Astrocyte of the spinal cord (primary cell): ENCODE results near the gene ARHGEF16.

Source experiments
- DNase-seq: peaks from one replicate; pipeline ENCODE4 v3.0.0; 2011; ENCODE audit warnings: low read depth, low spot score
- H3K4me3 ChIP-seq: 2 replicates; pipeline ENCODE4 v1.5.1; 2011; ENCODE audit warnings: low read depth, mild to moderate bottlenecking, low read length, moderate library complexity
- CTCF ChIP-seq: IDR thresholded peaks from 2 replicates; pipeline ENCODE4 v1.5.1; 2012; ENCODE audit warnings: low read depth, mild to moderate bottlenecking, low read length, inconsistent platforms
- in situ Hi-C: cut with HindIII; loops from 2 replicates; pipeline ENCODE4 v1.10.0; 2017; ENCODE audit warnings: low sequenced_read_pairs

The ARHGEF16 gene

GRCh38 chr1:3510956-3511250 lies 56.4 kb downstream of the ARHGEF16 start:
- H3K4me3 ChIP-seq: no peak overlapping the region
- in situ Hi-C loops: no loop called here
- no peak for DNase-seq
- TF ChIP-seq CTCF: no peak

GRCh38 chr1:3511306-3511705 lies 56.8 kb downstream of the ARHGEF16 start:
- no peak for TF ChIP-seq CTCF

GRCh38 chr1:3511856-3512255 lies 57.4 kb downstream of the ARHGEF16 start:
- in situ Hi-C loops: no loop called here
- DNase-seq: no peak
- no peak overlapping the region for H3K4me3 ChIP-seq
- no peak for TF ChIP-seq CTCF

More at GRCh38 chr1:3511306-3511705, 56.8 kb downstream of the ARHGEF16 start:
- H3K4me3 ChIP-seq: no peak overlapping the region
- in situ Hi-C loops: no loop called here
- DNase-seq: no peak

GRCh38 chr1:3514404-3514803 lies 59.9 kb downstream of the ARHGEF16 start:
- no peak for TF ChIP-seq CTCF
- in situ Hi-C loops: no loop called here

GRCh38 chr1:3515272-3515671 lies 60.8 kb downstream of the ARHGEF16 start:
- TF ChIP-seq CTCF: no peak
- no peak overlapping the region for H3K4me3 ChIP-seq
- in situ Hi-C loops: no loop called here
- no peak for DNase-seq

More at GRCh38 chr1:3514404-3514803, 59.9 kb downstream of the ARHGEF16 start:
- DNase-seq: no peak
- no peak overlapping the region for H3K4me3 ChIP-seq

- no peak for TF ChIP-seq CTCF
- peak; percentile 54 for DNase-seq
- in situ Hi-C loops: no loop called here
- no peak overlapping the region for H3K4me3 ChIP-seq
Observed at GRCh38 chr1:3515774-3516480, 61.5 kb downstream of the ARHGEF16 start.
